ENCODE results near the gene PLD1. TPM values are rescaled to one million over a fixed set of nuclear protein-coding genes. Genes with fewer than 3 reads are reported as not detected.

PLD1 gene
- total RNA-seq, 4 donors from 2014 or later, result 15.3 to 55.9 (median 45.4) TPM

DNA sequence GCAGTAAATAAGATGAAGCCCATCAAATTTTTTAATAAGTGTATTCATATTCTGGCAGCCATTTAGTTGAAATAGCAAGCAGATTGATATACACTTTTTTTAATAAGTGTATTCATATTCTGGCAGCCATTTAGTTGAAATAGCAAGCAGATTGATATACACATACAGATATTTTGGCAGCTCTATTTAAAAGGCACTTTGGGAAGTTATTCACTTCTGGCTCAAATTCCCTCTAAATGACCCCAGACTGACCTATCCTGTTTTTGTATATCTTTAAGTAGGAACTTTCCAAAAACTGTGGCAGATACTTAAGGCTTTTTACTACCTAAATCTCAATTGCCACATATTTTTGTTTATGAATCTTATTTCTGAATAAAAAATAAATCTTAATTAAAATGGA, 122.3 kb downstream of the PLD1 start:
- Histone ChIP-seq H3K4me3 (no peak overlapping the region), H3K27ac (no peak overlapping the region), H3K4me1 (peaks cover 0 to 14% (median 4%) of the 10 kb centered on the region in 4 donors), H3K36me3 (peaks cover 0 to 15% (median 0%) of the 10 kb centered on the region in 3 donors), H3K9me3 (no peaks in the 10 kb centered on the region), H3K27me3 (no peaks in the 10 kb centered on the region)
- no peak for DNase-seq (ENCODE audit: low spot score in 2 of 2)
- TF ChIP-seq POLR2A (IDR thresholded peaks at IDR 0.05) (no peak), EP300 (IDR thresholded peaks at IDR 0.05) (no peak)
- TF ChIP-seq, protein P1, sequence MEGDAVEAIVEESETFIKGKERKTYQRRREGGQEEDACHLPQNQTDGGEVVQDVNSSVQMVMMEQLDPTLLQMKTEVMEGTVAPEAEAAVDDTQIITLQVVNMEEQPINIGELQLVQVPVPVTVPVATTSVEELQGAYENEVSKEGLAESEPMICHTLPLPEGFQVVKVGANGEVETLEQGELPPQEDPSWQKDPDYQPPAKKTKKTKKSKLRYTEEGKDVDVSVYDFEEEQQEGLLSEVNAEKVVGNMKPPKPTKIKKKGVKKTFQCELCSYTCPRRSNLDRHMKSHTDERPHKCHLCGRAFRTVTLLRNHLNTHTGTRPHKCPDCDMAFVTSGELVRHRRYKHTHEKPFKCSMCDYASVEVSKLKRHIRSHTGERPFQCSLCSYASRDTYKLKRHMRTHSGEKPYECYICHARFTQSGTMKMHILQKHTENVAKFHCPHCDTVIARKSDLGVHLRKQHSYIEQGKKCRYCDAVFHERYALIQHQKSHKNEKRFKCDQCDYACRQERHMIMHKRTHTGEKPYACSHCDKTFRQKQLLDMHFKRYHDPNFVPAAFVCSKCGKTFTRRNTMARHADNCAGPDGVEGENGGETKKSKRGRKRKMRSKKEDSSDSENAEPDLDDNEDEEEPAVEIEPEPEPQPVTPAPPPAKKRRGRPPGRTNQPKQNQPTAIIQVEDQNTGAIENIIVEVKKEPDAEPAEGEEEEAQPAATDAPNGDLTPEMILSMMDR (IDR thresholded peaks at IDR 0.05), result no peak

DNA sequence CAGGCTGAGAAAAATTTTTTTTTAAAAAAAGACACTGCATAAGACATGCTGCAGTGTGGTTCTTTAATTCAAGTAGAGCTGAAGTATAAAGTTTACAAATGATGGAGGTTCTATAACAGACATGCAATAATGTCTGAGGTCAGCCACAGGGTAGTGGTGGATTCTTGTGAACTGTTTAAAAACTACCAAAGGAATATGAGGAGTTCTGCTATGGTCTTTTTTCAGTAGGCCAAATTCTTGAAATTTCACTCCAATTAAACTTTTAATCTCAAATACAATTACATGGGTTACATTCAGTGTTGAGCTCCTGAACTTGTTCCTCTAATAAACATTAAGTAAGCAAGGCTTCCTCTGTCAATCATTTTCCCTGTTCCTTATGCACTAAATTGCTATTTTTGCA, 122.7 kb downstream of the PLD1 start:
- Histone ChIP-seq H3K36me3 (peaks cover 0 to 15% (median 0%) of the 10 kb centered on the region in 3 donors), H3K4me1 (peaks cover 0 to 14% (median 4%) of the 10 kb centered on the region in 4 donors), H3K4me3 (no peak overlapping the region), H3K9me3 (no peaks in the 10 kb centered on the region), H3K27me3 (no peaks in the 10 kb centered on the region), H3K27ac (no peak overlapping the region)
- no peak for DNase-seq (ENCODE audit: low spot score in 2 of 2)
- no peak for TF ChIP-seq EP300 (IDR thresholded peaks at IDR 0.05)
- TF ChIP-seq, protein P1 (IDR thresholded peaks at IDR 0.05), result no peak
- TF ChIP-seq POLR2A (IDR thresholded peaks at IDR 0.05), result no peak

DNA sequence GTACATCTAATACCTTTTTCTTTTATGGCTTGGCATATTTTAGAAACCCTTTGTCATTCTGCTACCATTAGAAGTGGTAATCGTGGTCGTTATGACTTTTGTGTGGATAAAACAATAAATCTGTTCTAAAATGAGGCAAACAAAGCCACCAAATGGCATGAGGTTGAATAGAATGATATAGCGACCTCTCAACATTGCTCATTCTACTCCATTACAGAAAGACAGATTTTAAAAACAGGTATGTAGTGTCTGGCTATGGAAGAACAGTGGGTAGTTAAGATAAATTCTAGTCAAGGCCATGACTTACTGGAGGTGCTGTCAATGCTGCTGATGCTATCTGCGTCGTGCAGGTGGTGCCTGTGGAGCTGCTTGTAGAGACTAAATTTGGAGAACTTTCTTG, 123.2 kb downstream of the PLD1 start:
- TF ChIP-seq, protein P1 (IDR thresholded peaks at IDR 0.05), result no peak
- TF ChIP-seq POLR2A (IDR thresholded peaks at IDR 0.05) (no peak), EP300 (IDR thresholded peaks at IDR 0.05) (no peak)
- WGBS, 2 donors, result 83 to 91% methylated on average over 5 of the region's 5 CpGs

DNA sequence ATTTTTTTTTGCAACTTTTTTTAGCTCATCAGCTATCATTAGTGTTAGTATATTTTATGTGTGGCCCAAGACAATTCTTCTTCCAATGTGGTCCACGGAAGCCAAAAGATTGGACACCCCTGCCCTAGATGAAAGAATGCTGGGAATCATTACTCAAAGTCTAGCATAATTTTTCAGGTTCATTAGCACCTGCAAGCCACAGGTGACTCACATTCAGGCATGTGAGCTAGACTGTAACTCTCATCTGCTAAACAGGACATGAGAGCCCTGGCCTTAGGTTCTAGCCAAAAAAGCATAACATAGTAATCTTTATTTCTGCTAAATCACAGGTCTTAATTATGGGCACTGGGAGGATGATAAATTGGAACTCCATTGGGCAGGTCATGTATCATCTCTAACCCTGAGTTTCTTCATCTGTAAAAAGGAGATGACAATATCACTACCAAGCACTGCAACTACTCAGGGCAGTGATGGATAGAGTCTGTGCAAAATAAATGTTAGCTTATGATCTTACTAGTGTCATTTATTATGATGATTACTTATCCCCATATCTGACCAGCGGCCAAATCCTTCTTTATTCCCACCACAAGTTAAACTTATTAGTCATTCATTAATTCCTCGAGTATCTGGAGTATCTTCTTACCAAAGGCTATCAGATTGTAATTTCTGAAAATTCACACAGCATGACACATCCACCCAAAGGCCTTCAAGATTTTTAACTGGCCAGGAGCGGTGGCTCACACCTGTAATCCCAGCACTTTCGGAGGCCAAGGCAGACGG, 125.0 kb downstream of the PLD1 start:
- Histone ChIP-seq H3K27ac (no peak overlapping the region), H3K27me3 (no peaks in the 10 kb centered on the region), H3K4me3 (no peak overlapping the region), H3K36me3 (peaks cover 0 to 15% (median 0%) of the 10 kb centered on the region in 3 donors), H3K4me1 (peaks cover 0 to 14% (median 4%) of the 10 kb centered on the region in 4 donors), H3K9me3 (no peaks in the 10 kb centered on the region)
- no peak for DNase-seq (ENCODE audit: low spot score in 2 of 2)
- TF ChIP-seq EP300 (IDR thresholded peaks at IDR 0.05), result no peak
- no peak for TF ChIP-seq POLR2A (IDR thresholded peaks at IDR 0.05)
- TF ChIP-seq, protein P1 (IDR thresholded peaks at IDR 0.05), result no peak
- 92 to 93% methylated on average over 6 of the region's 6 CpGs for WGBS, 2 donors

More for the DNA sequence above, 123.2 kb downstream of the PLD1 start:
- H3K9me3 ChIP-seq, result no peaks in the 10 kb centered on the region
- no peak for DNase-seq (ENCODE audit: low spot score in 2 of 2)
- no peak overlapping the region for H3K27ac ChIP-seq
- no peaks in the 10 kb centered on the region for H3K27me3 ChIP-seq
- no peak overlapping the region for H3K4me3 ChIP-seq
- peaks cover 0 to 14% (median 4%) of the 10 kb centered on the region in 4 donors for H3K4me1 ChIP-seq
- peaks cover 0 to 15% (median 0%) of the 10 kb centered on the region in 3 donors for H3K36me3 ChIP-seq

DNA sequence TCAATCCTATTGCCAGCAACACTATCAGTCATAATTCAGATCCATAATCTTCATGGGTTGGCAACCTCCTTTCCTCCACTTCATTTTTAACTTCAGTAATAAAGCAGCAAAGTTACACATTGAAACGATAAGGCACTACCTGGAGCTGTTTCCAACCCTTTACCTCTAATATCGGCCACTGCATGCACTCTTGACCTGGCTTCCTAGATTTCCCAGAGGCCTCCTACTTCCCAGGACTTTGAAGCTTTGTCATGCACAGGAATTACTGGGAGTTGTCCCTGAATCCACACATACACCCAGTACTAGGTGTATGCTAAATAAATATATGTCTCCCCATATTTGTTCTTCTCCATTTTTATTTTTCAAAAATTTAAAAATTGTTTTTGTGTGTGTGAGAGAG, 126.1 kb downstream of the PLD1 start:
- no peak for TF ChIP-seq POLR2A (IDR thresholded peaks at IDR 0.05)
- TF ChIP-seq EP300 (IDR thresholded peaks at IDR 0.05), result no peak
- TF ChIP-seq, protein P1 (IDR thresholded peaks at IDR 0.05), result no peak
- WGBS, 2 donors, result 90 to 93% methylated on average over 2 of the region's 2 CpGs
- peaks cover 0 to 10% (median 0%) of the 10 kb centered on the region in 3 donors for H3K36me3 ChIP-seq
- H3K27me3 ChIP-seq, result no peaks in the 10 kb centered on the region
- no peak overlapping the region for H3K27ac ChIP-seq
- H3K4me1 ChIP-seq, result peaks cover 0 to 14% (median 4%) of the 10 kb centered on the region in 4 donors
- no peak for DNase-seq (ENCODE audit: low spot score in 2 of 2)
- H3K4me3 ChIP-seq, result no peak overlapping the region
- H3K9me3 ChIP-seq, result no peaks in the 10 kb centered on the region

Data from tibial nerve (tissue), 4 donors.